ENCODE results near the gene IFRD2.

DNA sequence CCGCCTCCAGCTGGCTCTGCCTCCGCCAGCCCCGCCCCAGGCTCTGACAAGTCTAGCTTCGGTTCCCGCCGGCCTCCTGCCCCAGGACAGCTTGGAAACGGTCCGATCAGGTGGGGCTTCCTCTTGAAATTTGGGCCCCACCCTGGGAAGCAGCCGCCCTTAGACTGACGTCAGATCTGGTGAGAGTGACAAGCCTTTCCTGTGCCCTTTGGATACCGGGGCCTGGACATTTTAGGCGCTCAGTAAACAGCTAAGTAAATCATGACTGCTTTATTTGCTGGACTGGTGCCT lies 7.4 kb upstream of the IFRD2 start:
- TF ChIP-seq, protein P1, sequence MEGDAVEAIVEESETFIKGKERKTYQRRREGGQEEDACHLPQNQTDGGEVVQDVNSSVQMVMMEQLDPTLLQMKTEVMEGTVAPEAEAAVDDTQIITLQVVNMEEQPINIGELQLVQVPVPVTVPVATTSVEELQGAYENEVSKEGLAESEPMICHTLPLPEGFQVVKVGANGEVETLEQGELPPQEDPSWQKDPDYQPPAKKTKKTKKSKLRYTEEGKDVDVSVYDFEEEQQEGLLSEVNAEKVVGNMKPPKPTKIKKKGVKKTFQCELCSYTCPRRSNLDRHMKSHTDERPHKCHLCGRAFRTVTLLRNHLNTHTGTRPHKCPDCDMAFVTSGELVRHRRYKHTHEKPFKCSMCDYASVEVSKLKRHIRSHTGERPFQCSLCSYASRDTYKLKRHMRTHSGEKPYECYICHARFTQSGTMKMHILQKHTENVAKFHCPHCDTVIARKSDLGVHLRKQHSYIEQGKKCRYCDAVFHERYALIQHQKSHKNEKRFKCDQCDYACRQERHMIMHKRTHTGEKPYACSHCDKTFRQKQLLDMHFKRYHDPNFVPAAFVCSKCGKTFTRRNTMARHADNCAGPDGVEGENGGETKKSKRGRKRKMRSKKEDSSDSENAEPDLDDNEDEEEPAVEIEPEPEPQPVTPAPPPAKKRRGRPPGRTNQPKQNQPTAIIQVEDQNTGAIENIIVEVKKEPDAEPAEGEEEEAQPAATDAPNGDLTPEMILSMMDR (IDR thresholded peaks at IDR 0.05), result no peak
- TF ChIP-seq POLR2A (IDR thresholded peaks at IDR 0.05), result no peak
